Adrenal gland (tissue), 19 donors: ENCODE data around the gene HDAC1. TPM values are rescaled to one million over a fixed set of nuclear protein-coding genes. Genes with fewer than 3 reads are reported as not detected.
A peak's percentile ranks its signal among the peaks of the same experiment; 100 is the strongest.

Experiments
- DNase-seq, 7 donors: peaks; one replicate each; pipeline ENCODE4 v3.0.0-alpha.2; 2019 to 2020
- H3K27ac ChIP-seq, 5 donors: fragments of 200-600 bp; sonication (generic) in 4 of 5; 1 replicate in 3 of 5; 2 replicates in 2 of 5; pipeline versions ENCODE4 v1.5.1 to v1.8.0; 2016 to 2020; ENCODE audit warnings: mild to moderate bottlenecking in 1 of 5
- H3K27me3 ChIP-seq: fragments of 200-600 bp; 2 replicates; pipeline ENCODE4 v1.8.0; 2021
- H3K36me3 ChIP-seq, 2 donors: fragments of 200-600 bp; replicated peaks in 1 of 2; 1 replicate in 1 of 2; 2 replicates in 1 of 2; pipeline versions ENCODE4 v1.5.1 to v1.8.0; 2018 to 2022
- H3K4me1 ChIP-seq, 2 donors: fragments of 200-600 bp; replicated peaks in 1 of 2; 1 replicate in 1 of 2; 2 replicates in 1 of 2; pipeline versions ENCODE4 v1.5.1 to v1.8.0; 2018 to 2021
- H3K4me3 ChIP-seq, 4 donors: fragments of 200-600 bp; sonication (generic) in 3 of 4; one replicate each; pipeline ENCODE4 v1.5.1; 2016 to 2018
- H3K9me3 ChIP-seq, 3 donors: fragments of 200-600 bp; sonication (generic) in 1 of 3; replicated peaks in 1 of 3; 1 replicate in 2 of 3; 2 replicates in 1 of 3; pipeline versions ENCODE4 v1.5.1 to v1.8.0; 2016 to 2021
- POLR2A ChIP-seq, 2 donors: fragments of 450-650 bp; IDR thresholded peaks; one replicate each; pipeline ENCODE4 v1.6.1; 2017; ENCODE audit warnings: antibody characterized with exemption in 2 of 2, mild to moderate bottlenecking in 2 of 2, moderate library complexity in 1 of 2
- WGBS, 4 donors: extraction: QIAGEN DNeasy Blood & Tissue Kit in 2 of 4; methylation state at CpG; one replicate each; pipeline versions ENCODE4 v1.1.5 to v1.1.7; 2013 to 2017; 5-methylcytosine and 5-hydroxymethylcytosine counted together
- intact Hi-C, 2 donors: fragments of 100-400 bp; cut with DNase I; formaldehyde crosslinking; loops; one replicate each; pipeline versions ENCODE4 v1.14.1 to v1.15.0; 2022 to 2023
- long read RNA-seq, 10 donors: library from polyadenylated mRNA in 3 of 10; unstranded in 2 of 10; stranded (forward) in 1 of 10; transcript quantifications; one replicate each; pipeline ENCODE4 v2.0.0 and lab custom pipeline, GENCODE V29; 2021 to 2026
- polyA plus RNA-seq, 3 donors: library from polyadenylated mRNA; stranded (reverse); fragments of 200-250 nt in 2 of 3; fragments of 350-450 nt in 1 of 3; fragmentation: Illumina TruSeq in 1 of 3; extraction: RNeasy Lipid Tissue Mini Kit (QIAGEN cat#74804) in 1 of 3; gene quantifications; one replicate each; pipeline ENCODE4 v1.2.3, GENCODE V29; 2013 to 2014
- total RNA-seq, 9 donors: library from RNA; depleted of rRNA in 4 of 9; stranded (reverse); fragments of >200 nt in 4 of 9; fragments of 120-200 nt in 1 of 9; fragmentation: NEBNext Ultra II Directional in 1 of 9; extraction: Animal tissue kit (Norgen Biotek cat#: 25700) in 1 of 9; gene quantifications; one replicate each; pipeline versions ENCODE4 v1.1.0 to v1.2.4, GENCODE V29; 2013 to 2023
- TF ChIP-seq, protein P1 (sequence below), 6 experiments: fragments of 450-650 bp in 4 of 6; fragments of 200-600 bp in 2 of 6; sonication (generic) in 1 of 6; IDR thresholded peaks; 1 replicate in 5 of 6; 2 replicates in 1 of 6; pipeline versions ENCODE4 v1.5.1 to v1.8.0; 2016 to 2021; ENCODE audit warnings: antibody characterized with exemption in 6 of 6, mild to moderate bottlenecking in 2 of 6, moderate library complexity in 1 of 6
- donor health status: healthy with polysubstance abuse.
- donor health status: Bipolar disorder and iron deficiency.
- donor health status: DM: yes; HTN: yes; CAD: no.
- donor health status: DM: no; HTN: no; CAD: no.
- donor health status: DM: no; HTN: no; CAD: no.
- donor health status: DM: yes; HTN: yes; CAD: no.

The HDAC1 gene
- 10 to 100 TPM; 52.2 to 95.2 (median 76.9) TPM for total RNA-seq
- polyA plus RNA-seq, result 10 to 100 TPM; 54.4 to 70.1 (median 59.6) TPM
- long read RNA-seq, donor 1, transcript HDAC1-206 (7 exons, 2,409 nt), result minor isoform, 5 of 53 reads
- long read RNA-seq, donor 1, transcript HDAC1-201 (14 exons, 2,124 nt), result major isoform, 25 of 53 reads
- long read RNA-seq, donor 1, partial matches to known transcripts, result 22 of 53 reads
- long read RNA-seq, donor 1, other reads (novel, unspliced or antisense), result 0 of 53 reads
- long read RNA-seq, donor 2, transcript HDAC1-201 (14 exons, 2,124 nt), result major isoform, 22 of 55 reads
- long read RNA-seq, donor 2, partial matches to known transcripts, result 28 of 55 reads
- long read RNA-seq, donor 2, other reads (novel, unspliced or antisense), result 0 of 55 reads
- long read RNA-seq, donor 3, transcript HDAC1-201 (14 exons, 2,124 nt), result major isoform, 16 of 18 reads
- long read RNA-seq, donor 3, partial matches to known transcripts, result 0 of 18 reads
- long read RNA-seq, donor 3, other reads (novel, unspliced or antisense), result 0 of 18 reads
- long read RNA-seq, donor 4, transcript HDAC1-201 (14 exons, 2,124 nt), result major isoform, 33 of 53 reads
- long read RNA-seq, donor 4, partial matches to known transcripts, result 14 of 53 reads
- long read RNA-seq, donor 4, other reads (novel, unspliced or antisense), result 5 of 53 reads
- long read RNA-seq, donor 5, transcript HDAC1-201 (14 exons, 2,124 nt), result major isoform, 95 of 119 reads
- long read RNA-seq, donor 5, partial matches to known transcripts, result 4 of 119 reads
- long read RNA-seq, donor 5, other reads (novel, unspliced or antisense), result 20 of 119 reads
- long read RNA-seq, donor 6, transcript HDAC1-201 (14 exons, 2,124 nt), result major isoform, 18 of 31 reads
- long read RNA-seq, donor 6, partial matches to known transcripts, result 10 of 31 reads
- long read RNA-seq, donor 6, other reads (novel, unspliced or antisense), result 3 of 31 reads
- long read RNA-seq, donor 7, transcript HDAC1-201 (14 exons, 2,124 nt), result major isoform, 8 of 22 reads
- long read RNA-seq, donor 7, partial matches to known transcripts, result 13 of 22 reads
- long read RNA-seq, donor 7, other reads (novel, unspliced or antisense), result 0 of 22 reads
- long read RNA-seq, donor 8, transcript HDAC1-201 (14 exons, 2,124 nt), result major isoform, 29 of 59 reads
- long read RNA-seq, donor 8, partial matches to known transcripts, result 30 of 59 reads
- long read RNA-seq, donor 8, other reads (novel, unspliced or antisense), result 0 of 59 reads
- long read RNA-seq, donor 9, transcript HDAC1-201 (14 exons, 2,124 nt), result major isoform, 15 of 23 reads
- long read RNA-seq, donor 9, partial matches to known transcripts, result 6 of 23 reads
- long read RNA-seq, donor 9, other reads (novel, unspliced or antisense), result 0 of 23 reads
- long read RNA-seq, donor 10, transcript HDAC1-201 (14 exons, 2,124 nt), result major isoform, 15 of 30 reads
- long read RNA-seq, donor 10, partial matches to known transcripts, result 15 of 30 reads
- long read RNA-seq, donor 10, other reads (novel, unspliced or antisense), result 0 of 30 reads

DNA sequence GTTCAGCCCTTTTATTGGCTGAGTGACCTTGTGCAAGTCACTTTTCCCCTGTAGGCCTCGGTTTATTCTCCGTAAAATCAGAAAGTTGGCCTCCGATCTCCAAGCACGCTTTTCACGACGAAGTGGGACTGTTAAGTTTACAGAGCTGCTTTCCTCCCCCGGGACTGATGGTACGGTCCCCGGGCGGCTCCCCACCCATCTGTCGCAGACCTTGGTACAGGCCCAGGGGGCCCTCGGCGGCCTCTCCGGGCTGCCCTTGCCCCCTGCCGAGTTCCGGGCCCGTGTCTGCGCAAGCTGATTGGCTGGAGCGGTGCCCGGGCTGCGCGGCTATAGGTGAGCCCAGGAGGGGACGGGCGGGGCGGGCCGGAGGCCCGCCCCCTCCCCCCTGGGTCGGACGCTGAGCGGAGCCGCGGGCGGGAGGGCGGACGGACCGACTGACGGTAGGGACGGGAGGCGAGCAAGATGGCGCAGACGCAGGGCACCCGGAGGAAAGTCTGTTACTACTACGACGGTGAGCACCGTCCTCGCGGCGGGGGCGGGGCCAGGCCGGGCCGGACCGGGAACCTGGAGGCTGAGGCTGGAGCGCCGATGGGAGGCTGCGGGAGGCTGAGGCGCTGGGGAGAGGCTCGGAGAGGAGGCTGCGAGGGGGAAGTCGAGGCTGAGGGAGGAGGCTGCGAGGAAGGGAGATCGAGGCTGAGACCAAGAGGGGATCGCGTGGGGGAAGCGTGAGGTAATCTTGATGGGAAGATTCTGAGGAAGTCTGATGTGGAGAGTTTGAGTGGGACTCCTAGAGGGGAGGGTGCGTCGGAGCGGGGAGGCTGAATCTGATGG is at the start of gene HDAC1:
TSS of gene HDAC1 (plus strand) at position 376 of the 831 bp plus-strand sequence. CDS start at position 463, 87 bp downstream.
- Histone ChIP-seq H3K9me3 (no peaks in the 10 kb centered on the region), H3K27ac (peak within 1 kb of the TSS; percentile 23 to 89 (median 81)), H3K36me3 (no peaks in the 10 kb centered on the region), H3K27me3 (no peaks in the 10 kb centered on the region), H3K4me1 (peaks cover 0 to 18% of the 10 kb centered on the region in 2 donors), H3K4me3 (peak within 1 kb of the TSS; percentile 62 to 96 (median 92))
- DNase-seq, result peak; percentile 98 to 99 (median 99)
- intact Hi-C loops, result no loop called here
- 0 to 1% (median 1%) methylated on average over 25 to 67 of the region's 67 CpGs for WGBS, 4 donors
- TF ChIP-seq, protein P1, sequence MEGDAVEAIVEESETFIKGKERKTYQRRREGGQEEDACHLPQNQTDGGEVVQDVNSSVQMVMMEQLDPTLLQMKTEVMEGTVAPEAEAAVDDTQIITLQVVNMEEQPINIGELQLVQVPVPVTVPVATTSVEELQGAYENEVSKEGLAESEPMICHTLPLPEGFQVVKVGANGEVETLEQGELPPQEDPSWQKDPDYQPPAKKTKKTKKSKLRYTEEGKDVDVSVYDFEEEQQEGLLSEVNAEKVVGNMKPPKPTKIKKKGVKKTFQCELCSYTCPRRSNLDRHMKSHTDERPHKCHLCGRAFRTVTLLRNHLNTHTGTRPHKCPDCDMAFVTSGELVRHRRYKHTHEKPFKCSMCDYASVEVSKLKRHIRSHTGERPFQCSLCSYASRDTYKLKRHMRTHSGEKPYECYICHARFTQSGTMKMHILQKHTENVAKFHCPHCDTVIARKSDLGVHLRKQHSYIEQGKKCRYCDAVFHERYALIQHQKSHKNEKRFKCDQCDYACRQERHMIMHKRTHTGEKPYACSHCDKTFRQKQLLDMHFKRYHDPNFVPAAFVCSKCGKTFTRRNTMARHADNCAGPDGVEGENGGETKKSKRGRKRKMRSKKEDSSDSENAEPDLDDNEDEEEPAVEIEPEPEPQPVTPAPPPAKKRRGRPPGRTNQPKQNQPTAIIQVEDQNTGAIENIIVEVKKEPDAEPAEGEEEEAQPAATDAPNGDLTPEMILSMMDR (IDR thresholded peaks at IDR 0.05), result no peak
- peak in 1 of 2 donors; percentile 61 for TF ChIP-seq POLR2A (IDR thresholded peaks at IDR 0.05)

- H3K9me3 ChIP-seq, result no peaks in the 10 kb centered on the region
- WGBS, 4 donors, result 27 to 35% (median 34%) methylated on average over 6 to 7 of the region's 7 CpGs
- peak in 1 of 7 donors; percentile 31 for DNase-seq
- no peaks in the 10 kb centered on the region for H3K27me3 ChIP-seq
- H3K36me3 ChIP-seq, result no peaks in the 10 kb centered on the region
- H3K4me3 ChIP-seq, result peak overlapping the region in 1 of 4 donors; percentile 13
- H3K4me1 ChIP-seq, result peaks cover 12 to 33% of the 10 kb centered on the region in 2 donors
- intact Hi-C loops, result no loop called here
- TF ChIP-seq POLR2A (IDR thresholded peaks at IDR 0.05), result no peak
- TF ChIP-seq, protein P1 (IDR thresholded peaks at IDR 0.05), result no peak
- peak overlapping the region in 2 of 5 donors; percentile 46 to 92 for H3K27ac ChIP-seq
These were observed 49.5 kb upstream of the HDAC1 start for GRCh38 chr1:32242341-32242851.

DNA sequence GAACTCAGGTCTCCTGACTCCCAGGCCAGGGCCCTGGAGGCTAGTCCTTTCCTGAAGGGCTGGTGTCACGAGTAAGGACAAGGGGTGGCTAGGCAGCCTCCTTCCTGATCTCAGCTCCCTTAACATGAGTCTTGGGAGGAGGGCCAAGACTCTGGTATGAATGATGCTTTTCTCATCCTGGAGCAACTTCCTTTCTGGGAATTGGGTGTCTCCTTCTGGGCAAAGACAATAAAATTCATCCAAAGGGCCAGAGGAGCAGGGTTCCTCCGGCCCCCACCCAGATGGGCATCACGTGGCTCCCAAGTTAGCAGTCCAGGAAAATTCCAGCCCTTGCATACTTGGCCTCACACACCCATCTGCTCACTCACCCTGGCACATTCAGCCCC is 45.0 kb upstream of the HDAC1 start, which contains the start of gene FAM167B:
TSS of gene FAM167B (plus strand) at position 335 of the 386 bp plus-strand sequence. CDS start 200 bp downstream, outside the sequence.
- WGBS, 4 donors, result 47 to 72% (median 60%) methylated on average over 2 to 3 of the region's 3 CpGs
- Histone ChIP-seq H3K4me3 (no peak within 1 kb of the TSS), H3K27ac (peak within 1 kb of the TSS in 4 of 5 donors; percentile 32 to 89 (median 60)), H3K4me1 (peaks cover 7 to 28% of the 10 kb centered on the region in 2 donors), H3K9me3 (no peaks in the 10 kb centered on the region), H3K36me3 (no peaks in the 10 kb centered on the region), H3K27me3 (no peaks in the 10 kb centered on the region)
- TF ChIP-seq, protein P1 (IDR thresholded peaks at IDR 0.05), result no peak
- TF ChIP-seq POLR2A (IDR thresholded peaks at IDR 0.05), result no peak
- intact Hi-C loops, result loop anchor here in 1 of 2 donors (5.0 kb wide), 1 partner anchor 45 kb away; the partner anchor contains the start of gene CCDC28B
- DNase-seq, result peak in 6 of 7 donors; percentile 48 to 81 (median 63)
